Measurements from ENCODE around the gene ARHGAP26. TPM values are rescaled to one million over a fixed set of nuclear protein-coding genes. Genes with fewer than 3 reads are reported as not detected.

The ARHGAP26 gene
- total and polyA plus RNA-seq, 2 of the 4 experiments (the other 2 are of a cell fraction) = 0.54 to 0.56 TPM

DNA sequence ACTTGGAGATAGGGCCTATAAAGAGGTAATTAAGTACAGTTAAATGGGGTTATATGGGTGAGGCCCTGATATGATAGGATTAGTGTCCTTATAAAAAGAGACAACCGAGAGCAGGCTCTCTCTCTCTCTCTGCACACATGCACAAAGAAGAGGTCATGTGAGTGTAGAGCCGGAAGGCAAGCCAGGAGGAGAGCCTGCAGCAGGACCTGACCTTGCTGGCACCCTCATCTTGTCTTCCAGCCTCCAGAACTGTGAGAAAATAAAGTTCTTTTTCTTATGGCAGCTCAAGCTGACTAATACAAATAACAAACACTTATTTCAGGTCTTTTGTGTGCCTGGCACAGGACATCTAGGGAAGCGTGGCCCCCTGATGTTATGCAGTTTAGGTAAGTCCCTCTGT, 62.1 kb downstream of the ARHGAP26 start:
- peaks cover 20% of the 10 kb centered on the region for H3K4me1 ChIP-seq (ENCODE audit: control insufficient read depth, insufficient read depth, low read length)
- no TSS peak for BruUV-seq (replicated peaks)
- H3K9ac ChIP-seq (ENCODE audit: low read depth, low read length) = no peak overlapping the region
- no peak overlapping the region for H3K18ac ChIP-seq (ENCODE audit: low read depth, low read length)
- H2AK5ac ChIP-seq (ENCODE audit: low read depth, low read length) = no peak overlapping the region
- H3K56ac ChIP-seq (ENCODE audit: extremely low read depth, insufficient read depth, low read length) = no peak overlapping the region
- H3K9me3 ChIP-seq (ENCODE audit: control insufficient read depth, insufficient read depth, low read length) = no peaks in the 10 kb centered on the region
- H3K36me3 ChIP-seq (ENCODE audit: control insufficient read depth, insufficient read depth, low read length) = no peaks in the 10 kb centered on the region
- H2BK15ac ChIP-seq (ENCODE audit: low read depth, low read length) = no peak overlapping the region
- no peak for ATAC-seq (ENCODE audit: low read depth)
- no peak overlapping the region for H3K4me3 ChIP-seq (ENCODE audit: insufficient read depth, low read depth, low read length)
- H3K27me3 ChIP-seq (ENCODE audit: control insufficient read depth, insufficient read depth, low read length) = peaks cover 4% of the 10 kb centered on the region
- POLR2A ChIA-PET (ENCODE audit: unreplicated experiment) = no interaction called here
- no peak overlapping the region for H2BK120ac ChIP-seq (ENCODE audit: low read depth, low read length)
- no peak overlapping the region for H4K8ac ChIP-seq (ENCODE audit: low read depth in 2 of 2, low read length in 2 of 2)
- in situ Hi-C loops (cut with MboI; ENCODE audit: low sequenced_read_pairs) (no loop called here), dilution Hi-C loops (cut with HindIII; ENCODE audit: low sequenced_read_pairs, unreplicated experiment) (no loop called here), intact Hi-C loops (cut with micrococcal nuclease) (no loop called here)
- CTCF ChIA-PET = no interaction called here
- H3K4me2 ChIP-seq (ENCODE audit: low read depth, low read length) = no peak overlapping the region
- no peak overlapping the region for H2AK9ac ChIP-seq (replicated peaks; ENCODE audit: low read depth, low read length, poor library complexity)
- no peak overlapping the region for H3K14ac ChIP-seq (replicated peaks; ENCODE audit: low read depth, low read length)
- H4K91ac ChIP-seq (ENCODE audit: insufficient read depth, low read depth, low read length) = no peak overlapping the region
- peaks cover 30% of the 10 kb centered on the region for H3K9me1 ChIP-seq (ENCODE audit: insufficient read depth, low read length)
- no peaks in the 10 kb centered on the region for H4K20me1 ChIP-seq (ENCODE audit: insufficient read depth, low read length)
- no peak for DNase-seq
- H4K5ac ChIP-seq (ENCODE audit: low read depth, low read length) = no peak overlapping the region
- H3K79me1 ChIP-seq (ENCODE audit: low read depth in 1 of 2, low read length in 2 of 2) = peaks cover 0 to 18% of the 10 kb centered on the region in 2 experiments; a peak in 1 of 4 replicates
- no peak overlapping the region for H2BK5ac ChIP-seq (ENCODE audit: low read depth, low read length, poor library complexity, severe bottlenecking)
- WGBS, 2 experiments (ENCODE audit: extremely low coverage in 2 of 2, insufficient read length in 1 of 2) = no CpG with 5 or more reads among the region's 3 CpGs
- TF ChIP-seq, protein P1, sequence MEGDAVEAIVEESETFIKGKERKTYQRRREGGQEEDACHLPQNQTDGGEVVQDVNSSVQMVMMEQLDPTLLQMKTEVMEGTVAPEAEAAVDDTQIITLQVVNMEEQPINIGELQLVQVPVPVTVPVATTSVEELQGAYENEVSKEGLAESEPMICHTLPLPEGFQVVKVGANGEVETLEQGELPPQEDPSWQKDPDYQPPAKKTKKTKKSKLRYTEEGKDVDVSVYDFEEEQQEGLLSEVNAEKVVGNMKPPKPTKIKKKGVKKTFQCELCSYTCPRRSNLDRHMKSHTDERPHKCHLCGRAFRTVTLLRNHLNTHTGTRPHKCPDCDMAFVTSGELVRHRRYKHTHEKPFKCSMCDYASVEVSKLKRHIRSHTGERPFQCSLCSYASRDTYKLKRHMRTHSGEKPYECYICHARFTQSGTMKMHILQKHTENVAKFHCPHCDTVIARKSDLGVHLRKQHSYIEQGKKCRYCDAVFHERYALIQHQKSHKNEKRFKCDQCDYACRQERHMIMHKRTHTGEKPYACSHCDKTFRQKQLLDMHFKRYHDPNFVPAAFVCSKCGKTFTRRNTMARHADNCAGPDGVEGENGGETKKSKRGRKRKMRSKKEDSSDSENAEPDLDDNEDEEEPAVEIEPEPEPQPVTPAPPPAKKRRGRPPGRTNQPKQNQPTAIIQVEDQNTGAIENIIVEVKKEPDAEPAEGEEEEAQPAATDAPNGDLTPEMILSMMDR (conservative IDR thresholded peaks at IDR 0.05; ENCODE audit: low read depth, low read length) = no peak
- TF ChIP-seq MAFK (IDR thresholded peaks at IDR 0.05; ENCODE audit: low read depth, low read length) = no peak
- TF ChIP-seq RCOR1 (IDR thresholded peaks at IDR 0.05; ENCODE audit: insufficient replicate concordance, low read length) = no peak
- H3K4ac ChIP-seq (ENCODE audit: low read depth, low read length) = no peak overlapping the region
- H2AFZ ChIP-seq (replicated peaks; ENCODE audit: low read length, poor library complexity) = no peak overlapping the region
- H2BK20ac ChIP-seq (ENCODE audit: low read depth, low read length) = no peak overlapping the region
- H3K27ac ChIP-seq (ENCODE audit: insufficient read depth, low read length) = no peak overlapping the region
- H3K23ac ChIP-seq (ENCODE audit: low read depth, low read length) = no peak overlapping the region
